Osteocyte (in vitro differentiated cells): ENCODE data around the gene LENEP. TPM values are rescaled to one million over a fixed set of nuclear protein-coding genes. Genes with fewer than 3 reads are reported as not detected.
A peak's percentile ranks its signal among the peaks of the same experiment; 100 is the strongest.
"Not testable (repeated sequence)": the region's sequence is repeated elsewhere in the genome, so short reads cannot be mapped to it uniquely, and the experiment has no call there.

Experiments
- DNase-seq: peaks from one replicate; pipeline ENCODE4 v3.0.0; 2021; ENCODE audit warnings: mixed read lengths; ENCODE audit not compliant: unreplicated experiment; ENCODE audit errors: extremely low spot score
- H3K27ac Mint-ChIP-seq: one replicate; pipeline ENCODE4 v1.8.0; 2021; ENCODE audit warnings: mild to moderate bottlenecking, mixed read lengths; ENCODE audit not compliant: unreplicated experiment
- H3K27me3 Mint-ChIP-seq: one replicate; pipeline ENCODE4 v1.8.0; 2021; ENCODE audit warnings: mixed read lengths; ENCODE audit not compliant: unreplicated experiment
- H3K36me3 Mint-ChIP-seq: one replicate; pipeline ENCODE4 v1.8.0; 2021; ENCODE audit warnings: mixed read lengths; ENCODE audit not compliant: unreplicated experiment
- H3K4me1 Mint-ChIP-seq: one replicate; pipeline ENCODE4 v1.8.0; 2021; ENCODE audit warnings: mixed read lengths; ENCODE audit not compliant: unreplicated experiment
- H3K4me3 Mint-ChIP-seq: one replicate; pipeline ENCODE4 v1.8.0; 2021; ENCODE audit warnings: mild to moderate bottlenecking, moderate library complexity, mixed read lengths; ENCODE audit not compliant: unreplicated experiment
- H3K9me3 Mint-ChIP-seq: one replicate; pipeline ENCODE4 v1.8.0; 2021; ENCODE audit warnings: mixed read lengths; ENCODE audit not compliant: unreplicated experiment
- total RNA-seq: library from RNA; stranded (reverse); gene quantifications from 2 replicates; pipeline ENCODE4 v1.2.1, GENCODE V29; 2021
- TF ChIP-seq, protein P1 (sequence below): fragments of 200-600 bp; sonication (generic); IDR thresholded peaks from 2 replicates; pipeline ENCODE4 v1.5.0; 2021; ENCODE audit warnings: antibody characterized with exemption, mild to moderate bottlenecking, moderate library complexity

The LENEP gene
- total RNA-seq, 1 donor from 2014 or later = not detected

DNA sequence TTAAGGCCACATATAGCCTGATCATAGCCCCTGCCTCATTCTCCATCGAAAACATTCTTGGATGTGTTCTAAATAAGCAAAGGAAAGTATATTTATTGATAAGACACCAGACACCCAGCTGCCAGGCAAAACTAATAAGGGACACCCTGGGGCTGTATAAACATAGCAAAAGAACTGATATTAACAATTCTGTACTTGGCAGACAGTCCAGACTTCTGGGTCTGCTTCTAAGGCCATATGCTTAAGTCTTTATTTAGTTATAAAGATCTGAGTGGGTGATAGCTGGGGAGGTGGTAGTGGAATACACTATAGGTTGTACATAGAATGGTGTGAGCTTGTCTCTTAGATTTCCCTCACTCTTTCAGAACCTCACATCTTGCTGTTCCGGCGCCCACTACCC is 15.0 kb upstream of the LENEP start:
- Mint-ChIP-seq H3K36me3 (peaks cover 2% of the 10 kb centered on the region), H3K27ac (no peak overlapping the region), H3K4me3 (no peak overlapping the region), H3K9me3 (no peaks in the 10 kb centered on the region), H3K27me3 (no peaks in the 10 kb centered on the region), H3K4me1 (no peaks in the 10 kb centered on the region)
- TF ChIP-seq, protein P1, sequence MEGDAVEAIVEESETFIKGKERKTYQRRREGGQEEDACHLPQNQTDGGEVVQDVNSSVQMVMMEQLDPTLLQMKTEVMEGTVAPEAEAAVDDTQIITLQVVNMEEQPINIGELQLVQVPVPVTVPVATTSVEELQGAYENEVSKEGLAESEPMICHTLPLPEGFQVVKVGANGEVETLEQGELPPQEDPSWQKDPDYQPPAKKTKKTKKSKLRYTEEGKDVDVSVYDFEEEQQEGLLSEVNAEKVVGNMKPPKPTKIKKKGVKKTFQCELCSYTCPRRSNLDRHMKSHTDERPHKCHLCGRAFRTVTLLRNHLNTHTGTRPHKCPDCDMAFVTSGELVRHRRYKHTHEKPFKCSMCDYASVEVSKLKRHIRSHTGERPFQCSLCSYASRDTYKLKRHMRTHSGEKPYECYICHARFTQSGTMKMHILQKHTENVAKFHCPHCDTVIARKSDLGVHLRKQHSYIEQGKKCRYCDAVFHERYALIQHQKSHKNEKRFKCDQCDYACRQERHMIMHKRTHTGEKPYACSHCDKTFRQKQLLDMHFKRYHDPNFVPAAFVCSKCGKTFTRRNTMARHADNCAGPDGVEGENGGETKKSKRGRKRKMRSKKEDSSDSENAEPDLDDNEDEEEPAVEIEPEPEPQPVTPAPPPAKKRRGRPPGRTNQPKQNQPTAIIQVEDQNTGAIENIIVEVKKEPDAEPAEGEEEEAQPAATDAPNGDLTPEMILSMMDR = no peak
- no peak for DNase-seq

DNA sequence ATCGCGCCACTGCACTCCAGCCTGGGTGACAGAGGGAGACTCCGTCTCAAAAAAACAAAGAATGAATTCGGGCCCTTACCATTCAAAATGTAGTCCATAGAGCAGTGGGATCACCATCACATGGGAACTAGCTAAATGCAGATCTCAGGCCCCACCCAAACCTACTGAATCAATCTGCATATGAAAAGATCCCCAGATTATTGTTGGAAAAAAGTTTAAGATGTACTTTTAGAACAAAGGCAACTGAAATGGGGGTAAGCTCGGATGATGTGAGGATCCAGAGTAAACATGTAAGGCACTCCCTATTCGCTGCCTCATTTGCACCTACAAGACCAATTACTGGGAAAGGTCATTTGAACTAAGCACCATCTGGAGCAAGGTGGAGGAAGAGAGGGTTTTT is 11.0 kb upstream of the LENEP start:
- TF ChIP-seq, protein P1 = no peak
- H3K27ac Mint-ChIP-seq = no peak overlapping the region
- H3K4me3 Mint-ChIP-seq = no peak overlapping the region
- DNase-seq = no peak
- peaks cover 6% of the 10 kb centered on the region for H3K4me1 Mint-ChIP-seq
- no peaks in the 10 kb centered on the region for H3K27me3 Mint-ChIP-seq
- no peaks in the 10 kb centered on the region for H3K9me3 Mint-ChIP-seq
- peaks cover 2% of the 10 kb centered on the region for H3K36me3 Mint-ChIP-seq

DNA sequence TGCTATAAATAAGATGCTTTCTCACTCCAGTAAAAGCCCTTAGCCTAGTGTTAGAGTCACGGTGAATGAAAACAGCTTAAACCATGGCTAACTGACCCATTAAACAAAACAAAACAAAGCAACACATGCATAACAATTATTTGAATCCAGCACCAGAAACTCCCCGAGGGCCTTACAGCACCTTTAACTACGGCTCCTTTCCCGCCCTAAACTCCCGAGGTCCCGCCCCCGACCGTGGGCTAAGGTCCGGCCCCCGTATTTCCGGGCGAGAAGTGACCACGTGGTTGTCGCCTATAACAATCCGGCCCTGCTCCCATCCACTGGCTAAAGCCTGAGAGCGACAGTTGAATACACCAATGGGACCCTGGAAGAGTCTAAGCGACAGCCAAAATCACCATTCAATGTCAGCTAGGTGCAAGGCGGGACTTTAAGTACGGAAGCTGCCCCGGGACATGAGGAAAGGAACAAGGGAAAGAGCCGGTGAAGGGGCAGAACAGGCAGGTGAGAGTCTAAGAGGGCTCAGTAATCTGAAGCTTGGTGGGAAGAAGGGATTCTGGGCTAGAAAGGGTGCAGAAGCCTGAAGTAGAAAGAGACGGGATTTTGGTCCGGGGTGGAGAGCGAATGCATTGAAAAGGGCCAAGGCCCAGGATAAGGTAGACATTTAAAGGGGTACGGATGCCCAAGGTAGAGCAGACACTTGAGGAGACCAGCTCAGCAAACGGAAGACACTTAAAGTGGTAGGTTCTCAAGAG is 10.3 kb upstream of the LENEP start, which contains the start of gene FLAD1:
Gene FLAD1 (plus strand): TSS at position 448 of the 752 bp plus-strand sequence. CDS start 351 bp downstream, outside the sequence.
- Mint-ChIP-seq H3K36me3 (peaks cover 2% of the 10 kb centered on the region), H3K27me3 (no peaks in the 10 kb centered on the region), H3K9me3 (no peaks in the 10 kb centered on the region), H3K27ac (no peak within 1 kb of the TSS), H3K4me1 (peaks cover 6% of the 10 kb centered on the region), H3K4me3 (no peak within 1 kb of the TSS)
- TF ChIP-seq, protein P1 = no peak
- DNase-seq = peak; percentile 97

DNA sequence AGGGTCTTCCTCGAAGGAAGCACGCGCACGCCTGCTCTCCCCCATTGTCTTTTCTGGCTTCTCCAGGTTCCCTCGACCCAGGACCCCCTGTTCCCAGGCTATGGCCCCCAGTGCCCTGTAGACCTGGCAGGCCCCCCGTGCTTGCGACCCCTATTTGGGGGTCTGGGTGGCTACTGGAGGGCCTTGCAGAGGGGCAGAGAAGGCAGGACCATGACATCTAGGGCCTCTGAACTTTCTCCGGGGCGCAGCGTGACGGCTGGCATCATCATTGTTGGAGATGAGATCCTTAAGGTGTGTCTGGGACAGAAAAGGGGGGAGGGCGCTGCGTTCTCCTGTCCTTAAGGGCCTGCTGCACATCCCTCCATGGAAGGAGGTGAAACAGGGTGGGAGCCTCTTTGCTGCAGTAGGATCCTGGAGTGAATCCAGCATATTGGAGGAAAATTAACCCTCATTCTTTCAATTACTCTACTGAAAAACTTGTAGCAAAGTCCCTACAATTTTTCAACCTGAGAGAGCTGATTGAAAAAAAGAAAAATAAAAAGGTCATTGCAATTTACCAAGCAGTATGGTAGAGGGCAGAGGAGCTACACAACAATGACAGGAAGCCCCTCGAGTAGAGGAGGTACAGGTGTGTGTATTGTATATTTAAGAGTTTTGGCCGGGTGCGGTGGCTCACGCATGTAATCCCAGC is 9.5 kb upstream of the LENEP start:
- no peak for DNase-seq

DNA sequence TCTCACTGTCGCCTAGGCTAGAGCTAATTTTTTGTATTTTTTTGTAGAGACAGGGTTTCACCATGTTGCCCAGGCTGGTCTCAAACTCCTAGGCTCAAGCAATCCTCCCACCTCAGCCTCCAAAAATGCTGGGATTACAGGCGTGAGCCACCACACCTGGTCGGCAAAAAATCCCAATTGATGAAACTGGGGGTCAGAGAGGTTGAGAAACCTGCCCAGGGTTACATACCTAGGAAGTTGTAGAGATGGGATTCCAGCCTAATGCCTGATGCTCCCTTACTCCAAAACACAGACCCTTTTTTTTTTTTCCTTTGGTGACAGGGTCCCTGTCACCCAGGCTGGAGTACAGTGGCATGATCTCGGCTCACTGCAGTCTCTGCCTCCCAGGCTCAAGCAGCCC is 6.7 kb upstream of the LENEP start:
- not testable (repeated sequence) for H3K4me1 Mint-ChIP-seq, H3K36me3 Mint-ChIP-seq

More for the DNA sequence above, 9.5 kb upstream of the LENEP start:
- Mint-ChIP-seq H3K27ac (no peak overlapping the region), H3K9me3 (no peaks in the 10 kb centered on the region), H3K36me3 (peaks cover 5% of the 10 kb centered on the region), H3K27me3 (no peaks in the 10 kb centered on the region), H3K4me3 (no peak overlapping the region), H3K4me1 (peaks cover 6% of the 10 kb centered on the region)
- TF ChIP-seq, protein P1 = no peak

More for the DNA sequence above, 6.7 kb upstream of the LENEP start:
- not testable (repeated sequence) for DNase-seq, H3K27me3 Mint-ChIP-seq, H3K4me3 Mint-ChIP-seq, H3K9me3 Mint-ChIP-seq, H3K27ac Mint-ChIP-seq
